ENCODE results near the gene CIAPIN1. TPM values are rescaled to one million over a fixed set of nuclear protein-coding genes. Genes with fewer than 3 reads are reported as not detected.

CIAPIN1 gene
- total and polyA plus RNA-seq, 2 of the 4 experiments (the other 2 are of a cell fraction): 41.6 to 47.7 TPM

DNA sequence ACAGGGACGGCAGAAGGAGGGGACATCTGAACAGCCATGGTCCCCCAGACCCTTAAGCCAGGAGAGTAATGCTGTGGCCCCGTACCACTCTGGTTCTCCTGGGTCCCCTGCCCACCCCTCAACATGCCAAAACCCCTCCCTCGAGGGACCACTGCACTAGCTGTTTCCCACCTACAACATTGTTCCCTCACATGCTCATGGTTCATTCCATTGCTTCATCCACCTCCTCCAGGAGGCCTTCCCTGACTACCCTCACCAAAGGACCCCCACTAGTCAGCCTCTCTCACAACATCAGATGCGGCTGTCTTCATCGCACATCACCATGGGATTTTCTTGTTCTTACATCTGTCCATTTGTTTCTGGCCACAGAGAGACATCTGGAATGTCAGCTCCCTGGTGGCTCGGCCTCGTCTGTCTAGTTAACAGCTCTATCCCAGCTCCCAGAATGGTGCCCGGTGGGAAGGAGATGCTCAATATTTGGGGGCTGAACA is 37.4 kb upstream of the CIAPIN1 start:
- no peak overlapping the region for H3K27ac ChIP-seq (ENCODE audit: insufficient read depth, low read length)
- no peaks in the 10 kb centered on the region for H3K36me3 ChIP-seq (ENCODE audit: control insufficient read depth, insufficient read depth, low read length)
- ChIA-PET CTCF (interaction anchor here (1.3 kb wide), 1 partner anchor 36 kb away, joined by 3 read pairs; no protein-coding TSS in a partner anchor), POLR2A (ENCODE audit: unreplicated experiment) (no interaction called here)
- 100% methylated on average over 2 of the region's 8 CpGs; no CpG with 5 or more reads in 1 of the 2 experiments for WGBS, 2 experiments (ENCODE audit: extremely low coverage in 2 of 2, insufficient read length in 1 of 2)
- no peaks in the 10 kb centered on the region; the same call in 1 of the 2 replicates for H4K20me1 ChIP-seq (ENCODE audit: insufficient read depth, low read length)
- DNase-seq: no peak
- no peaks in the 10 kb centered on the region for H3K9me3 ChIP-seq (ENCODE audit: control insufficient read depth, insufficient read depth, low read length)
- no peak overlapping the region for H3K4me2 ChIP-seq (ENCODE audit: low read depth, low read length)
- H2BK20ac ChIP-seq (ENCODE audit: low read depth, low read length): no peak overlapping the region
- H3K18ac ChIP-seq (ENCODE audit: low read depth, low read length): no peak overlapping the region
- H2BK15ac ChIP-seq (ENCODE audit: low read depth, low read length): no peak overlapping the region
- no TSS peak for BruUV-seq (replicated peaks)
- peaks cover 2% of the 10 kb centered on the region; the same call in 1 of the 2 replicates for H3K27me3 ChIP-seq (ENCODE audit: control insufficient read depth, insufficient read depth, low read length)
- H2BK5ac ChIP-seq (ENCODE audit: low read depth, low read length, poor library complexity, severe bottlenecking): no peak overlapping the region
- H3K4ac ChIP-seq (ENCODE audit: low read depth, low read length): no peak overlapping the region; the same call in 1 of the 2 replicates
- no peak overlapping the region for H2AFZ ChIP-seq (replicated peaks; ENCODE audit: low read length, poor library complexity)
- H3K4me1 ChIP-seq (ENCODE audit: control insufficient read depth, insufficient read depth, low read length): peaks cover 6% of the 10 kb centered on the region
- no peak overlapping the region for H2AK9ac ChIP-seq (replicated peaks; ENCODE audit: low read depth, low read length, poor library complexity)
- H3K56ac ChIP-seq (ENCODE audit: extremely low read depth, insufficient read depth, low read length): no peak overlapping the region
- intact Hi-C loops (cut with micrococcal nuclease) (no loop called here), in situ Hi-C loops (cut with MboI; ENCODE audit: low sequenced_read_pairs) (no loop called here), dilution Hi-C loops (cut with HindIII; ENCODE audit: low sequenced_read_pairs, unreplicated experiment) (no loop called here)
- peak overlapping the region; percentile 18; the same call in 1 of the 2 replicates for H2AK5ac ChIP-seq (ENCODE audit: low read depth, low read length)
- no peak overlapping the region for H3K23ac ChIP-seq (ENCODE audit: low read depth, low read length)
- no peak overlapping the region for H2BK120ac ChIP-seq (ENCODE audit: low read depth, low read length)
- no peak overlapping the region for H3K9ac ChIP-seq (ENCODE audit: low read depth, low read length)
- H4K5ac ChIP-seq (ENCODE audit: low read depth, low read length): no peak overlapping the region
- no peak overlapping the region for H3K14ac ChIP-seq (replicated peaks; ENCODE audit: low read depth, low read length)
- H4K8ac ChIP-seq (ENCODE audit: low read depth in 2 of 2, low read length in 2 of 2): no peak overlapping the region
- no peak overlapping the region for H4K91ac ChIP-seq (ENCODE audit: insufficient read depth, low read depth, low read length)
- peaks cover 0 to 4% of the 10 kb centered on the region in 2 experiments; a peak in 2 of 4 replicates for H3K79me1 ChIP-seq (ENCODE audit: low read depth in 1 of 2, low read length in 2 of 2)
- no peak for ATAC-seq (ENCODE audit: low read depth)
- H3K9me1 ChIP-seq (ENCODE audit: insufficient read depth, low read length): peaks cover 4% of the 10 kb centered on the region
- H3K4me3 ChIP-seq (ENCODE audit: insufficient read depth, low read depth, low read length): no peak overlapping the region
- no peak for TF ChIP-seq RCOR1 (IDR thresholded peaks at IDR 0.05; ENCODE audit: insufficient replicate concordance, low read length)
